Panc1 (cell line): ENCODE data around the gene LRTM1. TPM values are rescaled to one million over a fixed set of nuclear protein-coding genes. Genes with fewer than 3 reads are reported as not detected.

Source experiments
- ATAC-seq: fragments of 200-7000 bp; cut with Tn5 transposase; 2 replicates; pipeline ENCODE4 v1.9.1; 2020; ENCODE audit warnings: mild to moderate bottlenecking, moderate library complexity
- BruUV-seq: library from RNA; stranded (reverse); fragments of 400-500 nt; replicated peaks from 2 replicates; lab custom pipeline; 2021; lab: Mats Ljungman, UMichigan
- CTCF ChIA-PET: fragments of 300-600 bp; sonication (Branson Sonifier 250); formaldehyde crosslinking; loops from one replicate; lab custom pipeline; 2022; ENCODE audit warnings: antibody characterized with exemption; lab: Charles Lee
- POLR2A ChIA-PET: fragments of 300-600 bp; sonication (Branson Sonifier 250); formaldehyde crosslinking; loops from one replicate; lab custom pipeline; 2022; ENCODE audit warnings: antibody characterized with exemption; lab: Charles Lee
- DNase-seq: peaks from one replicate; pipeline ENCODE4 v3.0.0-alpha.2; 2010; ENCODE audit warnings: low read depth, low spot score
- H3K27ac ChIP-seq: 2 replicates; pipeline ENCODE4 v1.5.1; 2011; ENCODE audit warnings: mild to moderate bottlenecking, low read length, inconsistent platforms
- H3K27me3 ChIP-seq: fragments of 200-500 bp; sonication (Bioruptor generic); 2 replicates; pipeline ENCODE4 v1.6.0; 2014; ENCODE audit warnings: low read length, inconsistent platforms; ENCODE audit not compliant: control insufficient read depth, insufficient read depth
- H3K36me3 ChIP-seq: fragments of 200-500 bp; sonication (Bioruptor generic); 2 replicates; pipeline ENCODE4 v1.5.1; 2014; ENCODE audit warnings: inconsistent platforms, mild to moderate bottlenecking, low read length, moderate library complexity; ENCODE audit not compliant: control insufficient read depth, insufficient read depth
- H3K4me1 ChIP-seq: 2 replicates; pipeline ENCODE4 v1.5.1; 2011; ENCODE audit warnings: inconsistent platforms, mild to moderate bottlenecking, low read length, moderate library complexity; ENCODE audit not compliant: control insufficient read depth, insufficient read depth
- H3K4me3 ChIP-seq, 2 experiments: 2 replicates each; pipeline ENCODE4 v1.5.1; 2011 to 2012; ENCODE audit warnings: low read depth in 2 of 2, low read length in 2 of 2, mild to moderate bottlenecking in 2 of 2, inconsistent platforms in 1 of 2, moderate library complexity in 1 of 2
- H3K9me3 ChIP-seq: fragments of 200-500 bp; sonication (Bioruptor generic); 2 replicates; pipeline ENCODE4 v1.5.1; 2014; ENCODE audit warnings: low read depth, mild to moderate bottlenecking, inconsistent platforms, low read length, moderate library complexity; ENCODE audit not compliant: control insufficient read depth, insufficient read depth
- CTCF ChIP-seq: fragments of 450-650 bp; IDR thresholded peaks from 2 replicates; pipeline ENCODE4 v1.5.1; 2017; ENCODE audit warnings: mild to moderate bottlenecking
- POLR2AphosphoS5 ChIP-seq: IDR thresholded peaks from 2 replicates; pipeline ENCODE4 v1.6.1; 2012; ENCODE audit warnings: mild to moderate bottlenecking, low read depth, low read length, moderate library complexity
- REST ChIP-seq, 2 experiments: IDR thresholded peaks; 2 replicates each; pipeline ENCODE4 v1.6.1; 2011 to 2012; ENCODE audit warnings: low read depth in 2 of 2, control low read depth in 1 of 2, low read length in 1 of 2, mild to moderate bottlenecking in 1 of 2, moderate library complexity in 1 of 2; ENCODE audit not compliant: insufficient read depth in 1 of 2
- SIN3A ChIP-seq: IDR thresholded peaks from 2 replicates; pipeline ENCODE4 v1.6.1; 2012; ENCODE audit warnings: low read depth, mild to moderate bottlenecking, low read length, moderate library complexity, borderline replicate concordance; ENCODE audit not compliant: insufficient read depth
- TCF7L2 ChIP-seq: IDR thresholded peaks from 2 replicates; pipeline ENCODE4 v1.6.1; 2011; ENCODE audit warnings: mild to moderate bottlenecking, low read depth, low read length, inconsistent platforms
- in situ Hi-C: cut with HindIII; loops from 2 replicates; pipeline ENCODE4 v1.10.0; 2016; ENCODE audit warnings: low sequenced_read_pairs, low pct_unique_long_range_greater_than_20kb
- intact Hi-C: fragments of 100-400 bp; cut with micrococcal nuclease; formaldehyde crosslinking; loops from one replicate; pipeline ENCODE4 v1.10.0; 2022; ENCODE audit not compliant: unreplicated experiment
- total RNA-seq: library from RNA; stranded (reverse); gene quantifications from one replicate; pipeline ENCODE4 v1.2.1, GENCODE V29; 2021; ENCODE audit not compliant: unreplicated experiment

The LRTM1 gene
- total RNA-seq, 1 experiment from 2014 or later = not detected

DNA sequence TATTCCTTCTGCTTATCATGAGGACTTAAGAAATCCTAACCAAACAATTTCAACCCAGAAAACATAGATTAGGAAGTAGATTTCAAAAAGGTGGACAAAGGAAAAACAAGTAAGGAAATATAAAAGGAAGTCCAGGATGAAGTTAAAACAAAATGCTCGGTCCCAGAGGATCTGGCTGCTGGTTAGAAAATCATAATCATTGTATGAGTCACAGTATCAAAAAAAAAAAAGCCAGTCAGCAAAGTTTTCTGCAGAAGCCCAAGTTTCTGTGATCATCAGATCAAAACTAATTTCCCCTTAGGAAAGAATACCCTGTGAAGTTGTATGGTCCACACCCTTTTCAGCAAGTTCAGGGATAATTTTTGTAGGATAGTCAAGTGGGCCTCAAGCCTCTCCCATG, 43.0 kb upstream of the LRTM1 start:
- POLR2A ChIA-PET = no interaction called here
- Histone ChIP-seq H3K4me1 (no peaks in the 10 kb centered on the region), H3K27ac (no peak overlapping the region), H3K4me3 (no peak overlapping the region), H3K9me3 (no peaks in the 10 kb centered on the region), H3K27me3 (no peaks in the 10 kb centered on the region), H3K36me3 (no peaks in the 10 kb centered on the region)
- DNase-seq = no peak
- CTCF ChIA-PET = no interaction called here
- intact Hi-C loops (no loop called here), in situ Hi-C loops (no loop called here)
- ATAC-seq = no peak
- BruUV-seq = no TSS peak
- TF ChIP-seq POLR2AphosphoS5 (no peak), CTCF (no peak)

- in situ Hi-C loops = no loop called here
- CTCF ChIA-PET = no interaction called here
Measured at GRCh38 chr3:54969652-54970051, 41.8 kb upstream of the LRTM1 start.

More at GRCh38 chr3:54969652-54970051, 41.8 kb upstream of the LRTM1 start:
- H3K4me1 ChIP-seq = no peaks in the 10 kb centered on the region
- BruUV-seq = no TSS peak
- intact Hi-C loops = no loop called here
- no peaks in the 10 kb centered on the region for H3K36me3 ChIP-seq
- TF ChIP-seq TCF7L2 = no peak
- no peak for TF ChIP-seq SIN3A
- no peak for TF ChIP-seq POLR2AphosphoS5
- TF ChIP-seq REST (IDR thresholded peaks at IDR 0.05; ENCODE audit: insufficient read depth in 1 of 2, low read depth in 2 of 2, low read length in 1 of 2) = no peak
- TF ChIP-seq CTCF = no peak
- H3K9me3 ChIP-seq = no peaks in the 10 kb centered on the region
- POLR2A ChIA-PET = no interaction called here
- no peaks in the 10 kb centered on the region for H3K27me3 ChIP-seq
- DNase-seq (no peak), ATAC-seq (no peak)
- H3K27ac ChIP-seq = no peak overlapping the region
- no peak overlapping the region for H3K4me3 ChIP-seq
